Peyer's patch (tissue), 4 donors: ENCODE data around the gene CDKN2C. TPM values are rescaled to one million over a fixed set of nuclear protein-coding genes. Genes with fewer than 3 reads are reported as not detected.

Experiments used
- DNase-seq, 3 donors: peaks; one replicate each; pipeline ENCODE4 v3.0.0-alpha.2; 2017 to 2019
- H3K27ac ChIP-seq, 4 donors: fragments of 200-600 bp; sonication (generic); one replicate each; pipeline ENCODE4 v1.5.1; 2016 to 2019
- H3K27me3 ChIP-seq, 2 donors: fragments of 200-600 bp; sonication (generic); one replicate each; pipeline ENCODE4 v1.5.1; 2019
- H3K36me3 ChIP-seq, 3 donors: fragments of 200-600 bp; sonication (generic); one replicate each; pipeline ENCODE4 v1.5.1; 2016 to 2019
- H3K4me1 ChIP-seq, 4 donors: fragments of 200-600 bp; sonication (generic); one replicate each; pipeline ENCODE4 v1.5.1; 2016 to 2019
- H3K4me3 ChIP-seq, 4 donors: fragments of 200-600 bp; sonication (generic); 1 replicate in 3 of 4; 2 replicates in 1 of 4; pipeline ENCODE4 v1.5.1; 2016 to 2019; ENCODE audit warnings: mild to moderate bottlenecking in 1 of 4
- H3K9me3 ChIP-seq, 4 donors: fragments of 200-600 bp; sonication (generic); one replicate each; pipeline ENCODE4 v1.5.1; 2016 to 2019; ENCODE audit warnings: mild to moderate bottlenecking in 1 of 4
- CTCF ChIP-seq, 6 experiments: fragments of 450-650 bp in 4 of 6; fragments of 200-600 bp in 2 of 6; sonication (generic) in 1 of 6; IDR thresholded peaks; one replicate each; pipeline ENCODE4 v1.5.1; 2017 to 2019; ENCODE audit warnings: antibody characterized with exemption in 6 of 6, mild to moderate bottlenecking in 3 of 6, moderate library complexity in 1 of 6
- POLR2A ChIP-seq, 2 donors: fragments of 450-650 bp; IDR thresholded peaks; one replicate each; pipeline ENCODE4 v1.5.1; 2017; ENCODE audit warnings: antibody characterized with exemption in 2 of 2, mild to moderate bottlenecking in 2 of 2, moderate library complexity in 2 of 2
- total RNA-seq, 4 donors: library from RNA; depleted of rRNA; stranded (reverse); fragments of >200 nt; gene quantifications; one replicate each; pipeline ENCODE4 v1.1.0, GENCODE V29; 2016

The CDKN2C gene
- total RNA-seq, 4 donors from 2014 or later, result 5.8 to 14.5 (median 9.5) TPM

- peak; percentile 78 to 95 (median 94) for DNase-seq
- Histone ChIP-seq H3K9me3 (no peaks in the 10 kb centered on the region), H3K4me1 (peaks cover 0 to 9% (median 4%) of the 10 kb centered on the region in 4 donors), H3K27ac (peak overlapping the region; percentile 92 to 99 (median 96)), H3K27me3 (no peaks in the 10 kb centered on the region), H3K36me3 (no peaks in the 10 kb centered on the region), H3K4me3 (peak overlapping the region; percentile 74 to 85 (median 77))
- TF ChIP-seq POLR2A (IDR thresholded peaks at IDR 0.05) (peak; percentile 82 to 90), CTCF (IDR thresholded peaks at IDR 0.05) (peak in 5 of 6 experiments; percentile 19 to 70 (median 55))
These were observed 1.8 kb upstream of the CDKN2C start for GRCh38 chr1:50968158-50968820.

GRCh38 chr1:50968821-50969610, 1.0 kb upstream of the CDKN2C start:
- TF ChIP-seq CTCF (IDR thresholded peaks at IDR 0.05), result no peak
- TF ChIP-seq POLR2A (IDR thresholded peaks at IDR 0.05), result peak in 1 of 2 donors; percentile 25
- Histone ChIP-seq H3K36me3 (no peaks in the 10 kb centered on the region), H3K27ac (peak overlapping the region; percentile 92 to 99 (median 96)), H3K4me1 (peaks cover 0 to 9% (median 4%) of the 10 kb centered on the region in 4 donors), H3K9me3 (no peaks in the 10 kb centered on the region), H3K27me3 (no peaks in the 10 kb centered on the region), H3K4me3 (peak overlapping the region; percentile 74 to 85 (median 77))
- DNase-seq, result peak; percentile 48 to 81 (median 72)

GRCh38 chr1:50970509-50970887, 453 bp downstream of the CDKN2C start:
- no peak for TF ChIP-seq POLR2A (IDR thresholded peaks at IDR 0.05)
- TF ChIP-seq CTCF (IDR thresholded peaks at IDR 0.05), result no peak
- Histone ChIP-seq H3K4me3 (peak overlapping the region; percentile 74 to 85 (median 77)), H3K27ac (peak overlapping the region; percentile 92 to 99 (median 96)), H3K4me1 (peaks cover 0 to 9% (median 4%) of the 10 kb centered on the region in 4 donors), H3K27me3 (no peaks in the 10 kb centered on the region), H3K9me3 (no peaks in the 10 kb centered on the region), H3K36me3 (no peaks in the 10 kb centered on the region)
- no peak for DNase-seq

GRCh38 chr1:50970931-50971582, 1.0 kb downstream of the CDKN2C start:
- no peaks in the 10 kb centered on the region for H3K36me3 ChIP-seq
- H3K27ac ChIP-seq, result peak overlapping the region in 3 of 4 donors; percentile 92 to 99 (median 98)
- H3K27me3 ChIP-seq, result no peaks in the 10 kb centered on the region
- TF ChIP-seq CTCF (IDR thresholded peaks at IDR 0.05), result no peak
- TF ChIP-seq POLR2A (IDR thresholded peaks at IDR 0.05), result no peak
- DNase-seq, result no peak
- H3K4me3 ChIP-seq, result peak overlapping the region in 3 of 4 donors; percentile 74 to 85 (median 74)
- H3K9me3 ChIP-seq, result no peaks in the 10 kb centered on the region
- peaks cover 0 to 9% (median 4%) of the 10 kb centered on the region in 4 donors for H3K4me1 ChIP-seq

- H3K27me3 ChIP-seq, result no peaks in the 10 kb centered on the region
- DNase-seq, result no peak
- TF ChIP-seq POLR2A (IDR thresholded peaks at IDR 0.05) (no peak), CTCF (IDR thresholded peaks at IDR 0.05) (no peak)
- no peaks in the 10 kb centered on the region for H3K36me3 ChIP-seq
- H3K4me3 ChIP-seq, result peak overlapping the region in 2 of 4 donors; percentile 4 to 74
- H3K4me1 ChIP-seq, result peaks cover 0 to 8% (median 4%) of the 10 kb centered on the region in 4 donors
- H3K27ac ChIP-seq, result peak overlapping the region in 1 of 4 donors; percentile 98
- H3K9me3 ChIP-seq, result no peaks in the 10 kb centered on the region
These were observed 1.8 kb downstream of the CDKN2C start for GRCh38 chr1:50971748-50972305.
